ENCODE data around the gene SEC14L5.

GRCh38 chr16:5064915-5065314, 106.8 kb downstream of the SEC14L5 start:
- no peak for TF ChIP-seq CTCF (IDR thresholded peaks at IDR 0.05)
- TF ChIP-seq EP300 (IDR thresholded peaks at IDR 0.05) = no peak
